HEK293T (cell line): ENCODE data around the gene SLC25A23.
"Not testable (repeated sequence)": the region's sequence is repeated elsewhere in the genome, so short reads cannot be mapped to it uniquely, and the experiment has no call there.

Experiments
- CTCF ChIA-PET: fragments of 350-600 bp; formaldehyde crosslinking; extraction: SDS; loops from one replicate; lab custom pipeline; 2021; ENCODE audit warnings: antibody characterized with exemption, inconsistent platforms; lab: Yijun Ruan, JAX
- POLR2A ChIA-PET: fragments of 350-600 bp; formaldehyde crosslinking; extraction: SDS; loops from one replicate; lab custom pipeline; 2020; ENCODE audit warnings: antibody characterized with exemption, inconsistent platforms; lab: Yijun Ruan, JAX
- DNase-seq: peaks from one replicate; pipeline ENCODE4 v3.0.0; 2012; ENCODE audit warnings: mixed read lengths; ENCODE audit errors: extremely low spot score
- BHLHE40 ChIP-seq: fragments of 450-650 bp; IDR thresholded peaks from 2 replicates; pipeline ENCODE4 v1.6.1; 2016; ENCODE audit warnings: mild to moderate bottlenecking, moderate library complexity, borderline replicate concordance
- CTBP1 ChIP-seq: fragments of 450-650 bp; IDR thresholded peaks from 2 replicates; pipeline ENCODE4 v1.6.1; 2016; ENCODE audit warnings: borderline replicate concordance
- ELF4 ChIP-seq: fragments of 450-650 bp; IDR thresholded peaks from 2 replicates; pipeline ENCODE4 v1.6.1; 2017; ENCODE audit warnings: antibody characterized with exemption
- FOXA1 ChIP-seq: fragments of 450-650 bp; IDR thresholded peaks from 2 replicates; pipeline ENCODE4 v1.6.1; 2016; ENCODE audit warnings: mild to moderate bottlenecking
- FOXK2 ChIP-seq: fragments of 450-650 bp; IDR thresholded peaks from 2 replicates; pipeline ENCODE4 v1.6.1; 2016; ENCODE audit warnings: mild to moderate bottlenecking
- FOXM1 ChIP-seq: fragments of 450-650 bp; IDR thresholded peaks from 2 replicates; pipeline ENCODE4 v1.6.1; 2017; ENCODE audit warnings: mild to moderate bottlenecking, borderline replicate concordance
- HDGF ChIP-seq: fragments of 450-650 bp; IDR thresholded peaks from 2 replicates; pipeline ENCODE4 v1.6.1; 2017; ENCODE audit warnings: antibody characterized with exemption, borderline replicate concordance
- L3MBTL2 ChIP-seq: fragments of 450-650 bp; conservative IDR thresholded peaks from 2 replicates; pipeline ENCODE4 v1.6.1; 2016; ENCODE audit warnings: mild to moderate bottlenecking
- LEF1 ChIP-seq: fragments of 450-650 bp; IDR thresholded peaks from 2 replicates; pipeline ENCODE4 v1.6.1; 2017; ENCODE audit warnings: mild to moderate bottlenecking, borderline replicate concordance
- NFRKB ChIP-seq: fragments of 450-650 bp; IDR thresholded peaks from 2 replicates; pipeline ENCODE4 v1.6.1; 2016; ENCODE audit warnings: mild to moderate bottlenecking, moderate library complexity
- SP1 ChIP-seq: fragments of 450-650 bp; IDR thresholded peaks from 2 replicates; pipeline ENCODE4 v1.6.1; 2017
- SUZ12 ChIP-seq: fragments of 450-650 bp; IDR thresholded peaks from 2 replicates; pipeline ENCODE4 v1.6.1; 2016; ENCODE audit warnings: mild to moderate bottlenecking
- TARDBP ChIP-seq: fragments of 450-650 bp; IDR thresholded peaks from 2 replicates; pipeline ENCODE4 v1.6.1; 2016
- ZNF384 ChIP-seq: fragments of 450-650 bp; IDR thresholded peaks from 2 replicates; pipeline ENCODE4 v1.6.1; 2016
- TF ChIP-seq, protein P1 (sequence below): fragments of 450-650 bp; IDR thresholded peaks from 2 replicates; pipeline ENCODE4 v1.6.1; 2016

Gene SLC25A23

DNA sequence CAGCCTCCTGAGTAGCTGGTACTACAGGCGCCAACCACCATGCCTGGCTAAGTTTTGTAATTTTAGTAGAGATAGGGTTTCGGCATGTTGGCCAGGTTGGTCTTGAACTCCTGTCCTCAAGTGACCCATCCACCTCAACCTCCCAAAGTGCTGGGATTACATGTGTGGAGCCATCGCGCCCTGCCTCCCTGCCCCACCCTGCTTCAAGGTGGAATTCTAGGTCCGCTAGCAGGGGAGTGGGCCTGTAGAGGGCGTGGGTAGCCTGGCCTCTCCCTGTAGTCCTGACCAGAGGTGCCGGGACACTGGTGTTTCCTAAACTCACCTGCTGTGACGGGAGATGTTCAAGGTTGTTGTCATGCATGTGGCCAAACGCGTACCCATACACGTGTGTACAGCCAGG lies 26.4 kb downstream of the SLC25A23 start:
- POLR2A ChIA-PET, result interaction anchor here (1.3 kb wide), 1 partner anchor 8 kb away, joined by 3 read pairs; the partner anchor contains the start of gene KHSRP
- TF ChIP-seq SUZ12 (no peak), SP1 (no peak), FOXK2 (no peak), ZNF384 (no peak), CTBP1 (no peak)
- CTCF ChIA-PET, result no interaction called here
- no peak for DNase-seq

DNA sequence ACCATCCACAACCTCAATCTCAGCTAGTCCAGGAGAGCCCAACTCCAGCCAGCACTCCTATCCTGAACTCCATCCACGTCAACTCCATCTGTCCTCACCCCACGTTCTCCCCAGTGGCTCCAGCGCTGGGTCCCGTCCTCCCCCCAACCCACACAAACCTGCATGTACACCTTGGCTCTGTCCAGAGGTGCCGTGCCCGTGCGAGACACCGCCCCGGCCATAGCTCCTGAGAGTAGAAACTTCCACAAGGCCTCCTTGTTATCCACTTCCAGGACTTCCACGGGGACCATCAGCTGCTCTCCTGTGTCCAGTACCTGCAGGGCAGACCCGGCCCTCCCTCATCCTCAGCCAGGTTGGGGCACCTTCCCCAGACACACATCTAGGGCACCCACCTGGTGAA lies 27.7 kb downstream of the SLC25A23 start:
- TF ChIP-seq, protein P1, sequence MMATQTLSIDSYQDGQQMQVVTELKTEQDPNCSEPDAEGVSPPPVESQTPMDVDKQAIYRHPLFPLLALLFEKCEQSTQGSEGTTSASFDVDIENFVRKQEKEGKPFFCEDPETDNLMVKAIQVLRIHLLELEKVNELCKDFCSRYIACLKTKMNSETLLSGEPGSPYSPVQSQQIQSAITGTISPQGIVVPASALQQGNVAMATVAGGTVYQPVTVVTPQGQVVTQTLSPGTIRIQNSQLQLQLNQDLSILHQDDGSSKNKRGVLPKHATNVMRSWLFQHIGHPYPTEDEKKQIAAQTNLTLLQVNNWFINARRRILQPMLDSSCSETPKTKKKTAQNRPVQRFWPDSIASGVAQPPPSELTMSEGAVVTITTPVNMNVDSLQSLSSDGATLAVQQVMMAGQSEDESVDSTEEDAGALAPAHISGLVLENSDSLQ, result no peak
- TF ChIP-seq FOXA1 (no peak), FOXK2 (no peak), ZNF384 (no peak), CTBP1 (no peak), ELF4 (no peak), L3MBTL2 (no peak), FOXM1 (no peak), HDGF (no peak), SP1 (no peak), BHLHE40 (no peak), SUZ12 (no peak)
- DNase-seq, result no peak
- ChIA-PET POLR2A (no interaction called here), CTCF (no interaction called here)

- ChIA-PET POLR2A (no interaction called here), CTCF (no interaction called here)
- DNase-seq, result no peak
- TF ChIP-seq ELF4 (no peak), HDGF (no peak), BHLHE40 (no peak), FOXK2 (no peak), LEF1 (no peak), TARDBP (no peak), ZNF384 (no peak), FOXM1 (no peak), NFRKB (no peak), SP1 (no peak), FOXA1 (no peak), CTBP1 (no peak)
- TF ChIP-seq, protein P1, result no peak
Observed at GRCh38 chr19:6429419-6430221, 30.0 kb downstream of the SLC25A23 start.

GRCh38 chr19:6428692-6429418 lies 30.7 kb downstream of the SLC25A23 start:
- CTCF ChIA-PET, DNase-seq, POLR2A ChIA-PET: not testable (repeated sequence)

DNA sequence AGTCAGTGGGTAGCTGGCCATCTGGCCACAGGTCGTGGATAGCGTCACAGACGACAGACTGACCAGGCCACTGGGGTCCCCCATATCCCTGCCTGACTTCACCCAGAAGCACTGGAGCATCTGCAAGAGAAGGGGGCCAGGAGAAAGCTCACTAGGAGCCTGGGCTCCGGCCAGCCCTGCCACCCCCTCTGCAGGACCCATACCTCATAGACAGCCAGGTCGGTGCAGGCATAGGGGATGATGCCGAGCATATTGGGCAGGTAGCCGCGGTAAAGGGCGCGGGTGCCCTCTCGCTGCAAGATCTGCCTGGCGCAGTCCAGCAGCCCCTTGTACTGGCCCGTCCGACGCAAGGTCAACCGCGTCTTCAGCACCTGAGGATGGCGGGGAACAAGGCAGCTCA lies 32.5 kb downstream of the SLC25A23 start:
- no peak for DNase-seq
- TF ChIP-seq FOXA1 (no peak), ZNF384 (no peak), L3MBTL2 (no peak), TARDBP (no peak)
- CTCF ChIA-PET, result no interaction called here
- POLR2A ChIA-PET, result no interaction called here

GRCh38 chr19:6425732-6426620 lies 33.6 kb downstream of the SLC25A23 start:
- TF ChIP-seq NFRKB, result no peak
- peak; percentile 52 for TF ChIP-seq L3MBTL2
- no peak for DNase-seq
- CTCF ChIA-PET, result interaction anchor here (0.6 kb wide), 1 partner anchor 374 kb away, joined by 3 read pairs; no protein-coding TSS in a partner anchor
- POLR2A ChIA-PET, result interaction anchor here (0.8 to 2.4 kb wide), 9 partner anchors 10 to 65 kb away, joined by 3 to 14 read pairs (median 6); partner anchors contain the start of genes ALKBH7, CLPP, GTF2F1 and SLC25A23
